ENCODE results near the gene STAG1. TPM values are rescaled to one million over a fixed set of nuclear protein-coding genes. Genes with fewer than 3 reads are reported as not detected.
"Not testable (repeated sequence)": the region's sequence is repeated elsewhere in the genome, so short reads cannot be mapped to it uniquely, and the experiment has no call there.

STAG1 gene
- total RNA-seq, 1 donor from 2014 or later = 23.3 TPM

DNA sequence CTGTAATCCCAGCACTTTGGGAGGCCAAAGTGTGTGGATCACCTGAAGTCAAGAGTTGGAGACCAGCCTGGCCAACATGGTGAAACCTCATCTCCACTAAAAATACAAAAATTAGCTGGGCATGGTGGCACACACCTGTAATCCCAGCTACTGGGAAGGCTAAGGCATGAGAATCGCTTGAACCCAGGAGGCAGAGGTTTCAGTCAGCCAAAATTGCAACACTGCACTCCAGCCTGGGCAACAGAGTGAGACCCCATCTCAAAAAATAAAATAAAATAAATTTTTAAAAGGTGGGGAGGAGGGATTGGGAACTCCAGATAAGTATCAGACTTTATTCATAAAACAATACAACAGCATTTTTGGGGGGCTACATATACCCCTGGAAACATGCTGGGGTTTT is 42.4 kb downstream of the STAG1 start:
- not testable (repeated sequence) for DNase-seq (ENCODE audit: extremely low read depth, low read depth, low spot score)

DNA sequence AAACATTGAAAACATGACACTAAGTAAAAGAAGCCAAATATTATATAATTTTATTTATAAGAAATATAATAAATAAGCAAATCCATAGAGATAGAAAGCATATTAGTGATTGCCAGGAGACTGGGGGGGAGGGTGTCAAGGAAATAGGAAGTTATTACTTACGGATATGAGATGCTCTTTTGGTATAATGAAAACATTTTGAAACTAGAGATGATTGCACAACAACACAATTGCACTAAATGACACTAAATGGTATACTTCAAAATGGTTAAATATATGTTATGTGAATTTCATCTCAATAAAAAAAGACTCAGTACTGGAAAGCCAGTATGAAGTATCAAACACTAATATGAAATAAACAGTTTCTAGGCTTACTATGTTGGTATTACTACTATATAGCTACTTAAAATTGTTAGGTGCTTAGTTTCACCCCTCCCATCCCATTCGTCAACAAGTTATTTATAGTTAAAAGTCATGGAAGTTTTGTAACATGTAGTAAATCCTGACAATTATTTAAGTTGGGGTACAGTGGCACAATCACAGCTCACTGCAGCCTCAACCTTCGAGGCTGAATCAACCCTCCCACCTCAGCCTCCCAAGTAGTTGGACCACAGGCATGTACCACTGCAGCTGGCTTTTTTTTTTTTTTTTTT is 43.7 kb downstream of the STAG1 start:
- no peak for DNase-seq (ENCODE audit: extremely low read depth, low read depth, low spot score)

DNA sequence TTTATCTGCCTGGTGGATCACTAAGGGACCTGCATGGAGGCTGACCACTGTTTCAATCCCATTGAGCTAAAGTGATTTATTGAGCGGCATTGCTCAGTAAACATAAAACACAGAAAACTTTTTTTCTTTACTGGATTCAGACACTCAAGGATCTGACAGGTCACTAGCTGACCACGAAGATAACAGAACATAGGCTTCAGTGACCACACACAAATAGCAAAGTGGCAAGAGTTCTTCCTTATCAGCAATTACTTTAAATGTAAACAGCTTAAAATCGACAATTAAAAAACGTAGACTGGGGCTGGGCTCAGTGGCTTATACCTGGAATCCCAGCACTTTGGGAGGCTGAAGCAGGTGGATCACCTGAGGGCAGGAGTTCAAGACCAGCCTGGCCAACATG is 48.7 kb downstream of the STAG1 start:
- no peak for DNase-seq (ENCODE audit: extremely low read depth, low read depth, low spot score)

DNA sequence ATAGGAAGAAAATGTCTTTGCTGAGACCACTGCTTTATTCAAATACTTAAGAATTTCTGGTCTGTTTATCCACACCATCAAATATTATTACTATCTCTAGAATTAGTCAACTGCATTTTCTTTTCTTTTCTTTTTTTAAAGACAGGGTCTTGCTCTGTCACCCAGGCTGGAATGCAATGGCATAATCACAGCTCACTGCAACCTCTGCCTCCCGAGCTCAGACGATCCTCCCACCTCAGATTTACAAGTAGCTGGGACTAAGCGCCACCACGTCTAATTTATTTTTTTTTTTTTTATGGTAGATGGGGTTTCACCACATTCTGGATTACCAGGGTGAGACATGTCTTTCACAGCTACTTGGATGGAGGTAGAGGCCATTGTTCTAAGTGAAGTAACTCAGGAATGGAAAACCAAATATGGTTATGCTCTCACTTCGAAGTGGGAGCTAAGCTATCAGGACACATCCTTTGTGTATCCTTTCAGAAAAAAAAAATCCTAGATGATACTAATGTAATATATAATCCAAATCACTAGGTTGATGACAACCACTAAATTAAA is 52.8 kb downstream of the STAG1 start:
- no peak for DNase-seq (ENCODE audit: extremely low read depth, low read depth, low spot score)

DNA sequence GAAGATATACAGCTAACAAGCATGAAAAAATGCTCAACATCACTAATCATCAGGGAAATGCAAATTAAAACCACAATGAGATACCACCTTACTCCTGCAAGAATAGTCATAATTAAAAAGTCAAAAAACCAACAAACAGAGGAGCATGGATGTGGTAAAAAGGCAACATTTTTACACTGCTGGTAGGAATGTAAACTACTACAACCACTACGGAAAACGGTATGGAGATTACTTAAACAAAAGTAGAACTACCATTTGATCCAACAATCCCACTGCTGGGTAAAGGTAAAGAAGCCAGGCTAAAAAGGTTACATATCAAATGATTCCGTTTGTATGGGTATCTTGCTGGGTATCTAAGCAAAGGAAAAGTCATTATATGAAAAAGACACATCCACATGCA is 53.8 kb downstream of the STAG1 start:
- no peak for DNase-seq (ENCODE audit: extremely low read depth, low read depth, low spot score)

DNA sequence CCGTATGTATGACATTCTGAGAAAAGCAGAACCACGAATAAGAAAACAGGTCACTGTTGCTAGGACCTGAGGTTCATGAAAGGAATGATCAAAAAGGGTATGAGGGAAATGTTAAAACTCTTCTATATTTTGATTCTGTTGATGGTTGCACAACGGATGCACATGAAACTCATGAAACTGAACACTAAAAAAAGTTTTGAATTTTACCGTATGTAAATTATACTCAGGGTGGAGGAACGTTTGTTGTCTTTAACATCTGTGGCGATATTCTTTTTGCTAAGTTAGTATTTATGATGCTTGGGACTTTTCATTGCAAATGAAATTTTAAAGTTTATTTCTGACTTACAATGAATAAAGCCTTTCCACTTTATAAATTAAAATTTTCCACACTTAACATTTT is 55.4 kb downstream of the STAG1 start:
- no peak for DNase-seq (ENCODE audit: extremely low read depth, low read depth, low spot score)

DNA sequence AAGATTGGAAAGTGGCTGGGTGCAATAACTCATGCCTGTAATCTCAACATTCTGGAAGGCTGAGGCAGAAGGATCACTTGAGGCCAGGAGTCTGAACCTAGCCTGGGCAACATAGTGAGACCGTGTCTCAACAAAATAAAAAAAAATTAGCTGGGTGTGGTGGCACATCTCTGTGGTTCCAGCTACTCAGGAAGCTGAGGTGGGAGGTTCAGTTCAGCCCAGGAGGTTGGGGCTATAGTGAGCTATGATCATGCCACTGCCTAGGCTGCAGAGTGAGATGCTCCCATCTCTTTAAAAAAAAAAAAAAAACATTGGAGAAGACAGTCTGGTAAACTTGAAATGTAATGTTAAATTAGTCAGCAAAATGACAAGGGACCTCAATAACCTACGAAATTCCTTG is 57.9 kb downstream of the STAG1 start:
- no peak for DNase-seq (ENCODE audit: extremely low read depth, low read depth, low spot score)

DNA sequence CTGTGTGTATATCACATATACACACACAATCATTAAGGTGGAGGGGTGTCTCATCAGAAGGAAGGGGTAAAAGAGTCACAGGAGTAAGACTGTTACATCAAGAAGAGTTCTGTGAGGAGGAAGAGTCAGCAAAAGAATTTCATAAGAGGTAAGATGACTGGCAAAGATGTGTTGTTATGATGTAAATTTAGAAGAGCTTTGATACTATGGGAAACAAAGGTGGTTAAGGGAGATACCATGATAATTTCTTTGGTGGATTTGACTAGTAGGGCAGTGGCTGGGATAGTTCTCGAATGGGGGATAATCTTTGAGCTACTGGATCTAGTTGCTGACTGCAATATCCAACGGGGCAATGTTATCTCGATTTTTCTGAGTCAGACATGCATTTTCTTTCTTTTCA is 61.6 kb downstream of the STAG1 start:
- no peak for DNase-seq (ENCODE audit: extremely low read depth, low read depth, low spot score)

DNA sequence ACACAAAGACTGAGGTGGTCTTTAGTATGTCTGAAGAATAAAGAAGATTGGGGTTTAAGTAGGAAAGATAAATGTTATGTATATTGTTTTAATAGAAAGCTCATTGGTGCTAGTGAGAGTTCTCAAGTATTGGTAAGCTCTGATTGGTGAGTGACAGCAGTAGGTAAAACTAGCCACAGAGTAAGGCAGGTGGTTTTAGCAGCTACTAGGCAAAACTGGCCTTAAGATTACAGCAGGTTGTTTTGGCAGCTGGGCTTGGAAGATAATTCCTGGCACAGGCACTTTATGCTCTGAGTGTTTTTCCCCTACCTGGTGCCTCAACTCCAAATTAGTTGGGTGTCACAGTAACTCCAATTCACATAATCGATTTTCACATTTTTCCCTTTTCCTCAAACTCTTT is 66.3 kb downstream of the STAG1 start:
- no peak for DNase-seq (ENCODE audit: extremely low read depth, low read depth, low spot score)

DNA sequence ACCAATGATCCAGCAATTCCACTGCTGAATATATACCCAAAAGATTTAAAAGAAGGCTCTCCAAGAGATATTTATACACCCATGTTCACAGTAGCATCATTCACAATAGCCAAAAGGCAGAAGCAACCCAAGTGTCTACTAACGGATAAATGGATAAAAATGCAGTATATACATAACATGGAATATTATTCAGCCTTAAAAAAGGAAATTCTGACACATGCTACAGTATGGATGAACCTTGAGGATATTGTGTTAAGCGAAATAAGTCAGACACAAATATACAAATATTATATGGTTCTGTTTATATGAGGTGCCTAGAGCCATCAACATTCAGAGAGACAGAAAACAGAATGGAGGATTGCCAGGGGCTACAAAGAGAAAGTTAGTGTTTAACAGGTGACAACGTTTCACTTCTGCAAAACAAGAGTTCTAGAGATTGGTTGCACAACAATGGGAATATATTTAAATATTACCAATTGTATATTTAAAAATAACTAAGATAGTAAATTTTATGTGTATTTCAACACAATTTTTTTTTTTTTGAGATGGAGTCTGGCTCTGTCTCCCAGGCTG is 69.4 kb downstream of the STAG1 start:
- DNase-seq (ENCODE audit: extremely low read depth, low read depth, low spot score) = no peak

DNA sequence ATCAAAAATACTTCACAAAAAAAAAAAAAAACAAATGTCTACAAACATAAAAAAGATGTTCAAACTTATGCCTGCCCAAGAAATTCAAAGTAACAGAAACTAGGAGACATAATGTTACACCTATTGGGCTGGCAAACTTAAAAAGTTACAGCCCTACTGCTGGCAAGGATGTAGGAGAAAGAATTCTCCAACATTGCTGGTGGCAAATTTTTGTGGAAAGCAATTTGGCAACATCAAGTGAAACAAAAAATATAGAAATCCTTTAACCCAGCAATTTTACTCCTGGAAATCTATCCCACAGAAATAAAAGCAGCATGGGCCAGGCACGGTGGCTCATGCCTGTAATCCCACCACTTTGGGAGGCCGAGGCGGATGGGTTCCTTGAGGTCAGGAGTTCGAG is 73.2 kb downstream of the STAG1 start:
- DNase-seq (ENCODE audit: extremely low read depth, low read depth, low spot score) = no peak

DNA sequence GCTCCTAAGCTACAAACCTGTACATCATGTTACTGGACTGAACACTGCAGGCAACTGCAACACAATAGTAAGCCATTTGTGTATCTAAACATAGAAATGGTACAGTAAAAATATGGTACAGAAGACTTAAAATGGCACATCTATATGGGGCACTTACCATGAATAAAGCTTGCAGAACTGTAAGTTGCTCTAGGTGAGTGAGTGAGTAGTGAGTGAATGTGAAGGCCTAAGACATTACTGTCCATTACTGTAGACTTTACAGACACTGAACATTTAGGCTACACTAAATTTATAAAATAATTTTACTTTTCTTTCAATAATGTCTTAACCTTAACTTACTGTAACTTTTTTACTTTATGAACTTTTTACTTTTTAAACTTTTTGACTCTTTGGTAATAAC is 76.2 kb downstream of the STAG1 start:
- DNase-seq (ENCODE audit: extremely low read depth, low read depth, low spot score) = no peak

DNA sequence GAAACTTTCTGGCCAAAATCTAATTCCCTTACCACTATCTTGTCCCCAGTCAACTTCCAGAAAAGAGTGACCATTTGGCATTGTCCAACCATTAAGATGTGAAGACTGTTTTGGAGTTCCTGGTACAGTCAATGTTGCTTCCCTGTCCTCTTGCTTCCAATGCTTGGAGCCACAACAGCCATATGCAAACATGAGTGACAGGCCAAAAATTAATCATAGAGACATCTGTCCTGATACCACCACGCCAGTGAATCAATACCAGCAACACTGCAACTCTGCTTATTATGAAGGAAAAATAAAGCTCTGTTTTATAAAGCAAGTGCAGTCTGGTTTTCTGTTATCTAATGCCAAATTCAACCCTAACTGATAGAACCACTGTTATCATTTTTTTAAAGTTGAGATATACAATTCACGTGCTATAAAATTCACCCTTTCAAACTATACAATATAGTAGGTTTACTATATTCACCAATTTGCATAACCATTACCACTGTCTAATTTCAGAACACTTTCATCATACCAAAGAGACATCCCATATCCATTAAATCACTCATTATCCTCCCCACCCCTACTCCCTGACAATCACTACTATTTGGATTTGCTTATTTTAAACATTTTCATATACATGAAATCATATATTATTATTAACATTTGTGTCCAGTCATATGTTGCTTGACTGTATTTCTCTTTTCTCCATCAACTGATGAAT is 76.9 kb downstream of the STAG1 start:
- no peak for DNase-seq (ENCODE audit: extremely low read depth, low read depth, low spot score)

DNA sequence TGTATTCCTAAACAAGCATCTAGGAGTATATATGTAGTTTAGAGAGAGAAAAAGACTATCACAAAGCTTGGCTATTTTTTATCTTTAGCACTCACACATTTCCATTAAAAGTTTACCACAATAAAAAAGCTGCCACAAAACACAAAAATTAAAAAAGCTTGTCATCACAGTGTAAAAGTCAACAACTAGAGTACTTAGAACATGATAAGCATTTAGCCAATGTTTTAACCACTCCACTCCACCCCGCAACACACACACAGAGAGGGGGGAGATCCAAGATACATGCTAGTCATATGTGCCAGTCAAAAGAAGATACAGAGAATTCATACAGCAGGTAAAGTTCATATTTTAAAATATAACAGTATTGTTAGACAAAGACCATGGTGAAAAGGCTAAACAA is 79.7 kb downstream of the STAG1 start:
- no peak for DNase-seq (ENCODE audit: extremely low read depth, low read depth, low spot score)

DNA sequence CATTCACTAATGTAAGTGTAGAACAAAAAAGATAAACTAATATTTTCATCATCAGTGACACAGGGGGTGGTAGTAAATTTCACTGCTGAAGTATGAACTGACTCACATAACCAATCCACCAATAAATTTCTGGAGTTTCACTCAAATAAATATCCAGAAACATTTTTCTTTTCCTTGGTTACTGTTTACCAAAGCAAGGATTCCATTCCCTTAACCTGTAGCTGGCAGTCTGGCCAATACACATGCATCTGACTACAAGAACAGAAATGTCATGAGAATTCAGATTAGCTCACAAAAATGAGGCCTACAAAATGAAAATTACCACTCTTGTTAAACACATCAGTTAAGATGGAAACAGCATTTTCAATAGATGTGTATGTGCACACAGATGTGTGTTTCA is 80.3 kb downstream of the STAG1 start:
- DNase-seq (ENCODE audit: extremely low read depth, low read depth, low spot score) = no peak

DNA sequence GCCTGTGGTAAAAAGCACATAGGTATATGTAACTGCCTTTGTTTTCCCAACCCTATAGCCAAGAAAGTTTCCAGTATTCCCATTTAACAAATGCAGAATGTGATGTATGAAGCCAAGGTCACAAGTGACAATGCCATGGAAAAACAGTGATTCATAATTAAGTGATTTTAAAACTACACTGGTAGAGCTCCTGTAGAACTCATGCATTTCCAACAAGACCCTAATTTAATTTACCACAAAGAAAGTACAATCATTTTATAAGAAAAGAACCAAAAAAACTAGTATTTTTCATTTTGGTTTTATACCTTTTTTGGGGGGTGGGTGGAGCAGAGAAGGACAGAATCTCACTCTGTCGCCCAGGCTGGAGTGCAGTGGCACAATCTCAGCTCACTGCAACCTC is 82.0 kb downstream of the STAG1 start:
- DNase-seq (ENCODE audit: extremely low read depth, low read depth, low spot score) = no peak

DNA sequence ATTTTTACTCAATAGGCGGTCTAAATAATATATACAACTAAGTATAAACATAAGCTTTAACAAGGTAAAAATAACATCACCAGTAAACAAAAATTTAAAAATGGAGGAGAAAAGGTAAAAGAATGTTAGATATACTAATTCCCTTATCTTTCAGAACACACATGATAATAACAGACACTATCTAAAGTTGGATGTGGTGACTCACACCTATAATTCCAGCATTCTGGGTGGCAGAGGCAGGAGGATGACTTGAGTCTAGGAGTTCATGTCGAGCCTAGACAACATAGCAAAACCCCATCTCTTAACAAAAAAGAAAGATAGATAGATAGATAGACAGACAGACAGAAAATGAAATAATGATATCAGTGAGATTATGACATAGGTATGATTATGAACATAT is 85.1 kb downstream of the STAG1 start:
- peak; percentile 4 for DNase-seq (ENCODE audit: extremely low read depth, low read depth, low spot score)

DNA sequence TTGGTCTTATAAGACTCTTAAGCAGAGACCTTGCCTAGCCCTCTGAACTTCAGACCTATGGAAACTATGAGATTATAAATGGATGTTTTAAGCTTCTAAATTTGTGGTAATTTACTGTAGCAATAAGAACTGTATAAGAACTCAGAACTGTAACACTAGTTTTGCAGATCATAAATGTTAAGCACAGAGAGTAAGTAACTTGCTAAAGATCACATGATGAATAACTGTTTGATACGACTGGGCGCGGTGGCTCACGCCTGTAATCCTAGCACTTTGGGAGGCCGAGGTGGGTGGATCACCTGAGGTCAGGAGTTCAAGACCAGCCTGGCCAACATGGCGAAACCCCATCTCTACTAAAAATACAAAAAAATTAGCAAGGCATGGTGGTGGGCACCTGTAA is 85.9 kb downstream of the STAG1 start:
- DNase-seq (ENCODE audit: extremely low read depth, low read depth, low spot score) = not testable (repeated sequence)

DNA sequence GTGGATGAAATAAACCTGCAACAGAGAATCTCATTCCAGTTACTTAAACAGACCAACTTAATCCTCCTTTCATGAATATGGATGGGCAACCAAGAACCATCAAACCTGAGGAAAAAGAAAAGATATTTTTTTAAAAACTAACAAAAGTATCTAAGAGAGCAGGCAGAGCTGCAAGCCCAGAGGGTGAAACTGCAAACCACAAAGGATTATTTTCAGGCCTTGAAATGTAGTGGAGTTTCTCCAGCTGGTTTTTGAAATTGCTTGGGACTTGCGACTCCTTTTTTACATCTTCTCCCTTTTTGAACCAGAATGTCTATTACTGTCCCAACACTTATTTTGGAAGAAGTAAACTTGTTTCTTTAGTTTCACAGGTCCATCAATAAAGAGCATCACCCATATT is 87.4 kb downstream of the STAG1 start:
- DNase-seq (ENCODE audit: extremely low read depth, low read depth, low spot score) = no peak

DNA sequence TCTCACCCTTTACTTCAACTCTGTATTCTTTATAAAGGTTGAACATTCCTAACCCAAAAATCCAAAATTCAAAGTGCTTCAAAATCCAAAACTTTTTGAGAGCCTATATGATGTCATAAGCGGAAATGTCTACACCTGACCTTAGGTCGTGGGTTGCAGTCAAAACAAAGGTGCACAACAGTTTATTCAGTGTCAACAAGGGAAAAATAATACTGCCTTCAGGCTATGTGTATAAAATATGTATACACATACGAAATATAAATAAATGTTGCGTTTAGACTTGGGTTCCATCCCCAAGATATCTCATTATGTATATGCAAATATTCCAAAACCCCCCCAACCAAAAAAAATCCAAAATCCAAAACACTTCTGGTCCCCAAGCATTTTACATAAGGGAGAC is 90.9 kb downstream of the STAG1 start:
- DNase-seq (ENCODE audit: extremely low read depth, low read depth, low spot score) = no peak

DNA sequence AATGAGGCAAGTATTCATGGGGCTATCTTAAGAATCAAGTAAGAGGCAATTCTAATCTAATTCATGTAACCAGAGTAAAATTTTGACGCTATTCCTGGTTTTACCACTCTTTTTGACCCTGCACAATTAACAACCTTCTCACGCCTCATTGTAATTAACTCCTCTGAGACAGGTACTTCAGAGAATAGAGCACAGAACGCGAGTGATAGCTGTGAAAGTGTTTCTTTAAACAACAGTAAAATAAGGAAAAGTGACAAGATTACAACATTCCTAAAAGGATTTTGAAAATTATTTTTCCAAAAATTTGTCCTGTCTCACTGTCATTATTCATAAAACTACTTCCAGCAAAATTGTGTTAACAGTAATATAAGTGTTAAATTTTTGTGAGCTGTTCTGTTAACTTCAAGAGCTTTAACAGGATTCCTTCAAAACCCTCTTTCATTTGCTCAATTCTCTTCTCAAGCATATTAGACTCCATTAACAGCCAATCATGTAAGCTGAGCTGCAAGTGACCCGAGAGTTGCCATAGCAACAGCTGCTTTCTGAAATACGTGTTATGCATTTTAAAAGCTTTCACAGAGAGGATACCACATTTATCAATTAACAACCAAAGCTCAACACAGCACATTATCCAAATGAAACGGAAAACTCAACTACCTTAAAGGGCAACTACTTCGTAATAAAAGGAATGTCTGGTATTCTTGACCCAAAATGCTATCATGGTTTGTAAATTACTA is 93.1 kb downstream of the STAG1 start:
- no peak for DNase-seq (ENCODE audit: extremely low read depth, low read depth, low spot score)

Measured in glomerular endothelial cell (primary cell).